Measurements from ENCODE around the gene GDF3.

DNA sequence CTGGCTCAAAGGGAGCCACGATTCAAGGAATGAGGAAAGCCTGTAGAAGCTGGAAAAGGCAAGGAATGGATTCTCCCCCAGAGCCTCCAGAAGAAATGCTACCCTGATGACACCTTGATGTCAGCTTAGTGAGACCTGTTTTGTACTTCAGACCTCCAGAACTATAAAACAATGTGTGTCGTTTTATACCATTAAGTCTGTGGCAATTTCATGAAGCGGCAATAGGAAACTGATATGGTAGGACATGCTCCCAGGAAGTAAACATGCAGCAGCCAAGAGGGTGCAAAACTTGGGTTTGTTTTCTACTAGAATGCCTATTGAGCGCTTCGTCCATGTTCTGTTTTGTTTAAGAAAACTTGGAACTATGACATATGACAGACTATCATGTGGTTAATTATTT, 27.4 kb downstream of the GDF3 start:
- TF ChIP-seq, protein P1, sequence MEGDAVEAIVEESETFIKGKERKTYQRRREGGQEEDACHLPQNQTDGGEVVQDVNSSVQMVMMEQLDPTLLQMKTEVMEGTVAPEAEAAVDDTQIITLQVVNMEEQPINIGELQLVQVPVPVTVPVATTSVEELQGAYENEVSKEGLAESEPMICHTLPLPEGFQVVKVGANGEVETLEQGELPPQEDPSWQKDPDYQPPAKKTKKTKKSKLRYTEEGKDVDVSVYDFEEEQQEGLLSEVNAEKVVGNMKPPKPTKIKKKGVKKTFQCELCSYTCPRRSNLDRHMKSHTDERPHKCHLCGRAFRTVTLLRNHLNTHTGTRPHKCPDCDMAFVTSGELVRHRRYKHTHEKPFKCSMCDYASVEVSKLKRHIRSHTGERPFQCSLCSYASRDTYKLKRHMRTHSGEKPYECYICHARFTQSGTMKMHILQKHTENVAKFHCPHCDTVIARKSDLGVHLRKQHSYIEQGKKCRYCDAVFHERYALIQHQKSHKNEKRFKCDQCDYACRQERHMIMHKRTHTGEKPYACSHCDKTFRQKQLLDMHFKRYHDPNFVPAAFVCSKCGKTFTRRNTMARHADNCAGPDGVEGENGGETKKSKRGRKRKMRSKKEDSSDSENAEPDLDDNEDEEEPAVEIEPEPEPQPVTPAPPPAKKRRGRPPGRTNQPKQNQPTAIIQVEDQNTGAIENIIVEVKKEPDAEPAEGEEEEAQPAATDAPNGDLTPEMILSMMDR (IDR thresholded peaks at IDR 0.05), result no peak
- no peak for TF ChIP-seq POLR2A (IDR thresholded peaks at IDR 0.05)

All from ovary (tissue), 3 donors.